Lower lobe of right lung (tissue), 2 donors: Measurements from ENCODE around the gene OMP. TPM values are rescaled to one million over a fixed set of nuclear protein-coding genes. Genes with fewer than 3 reads are reported as not detected.
A peak's percentile ranks its signal among the peaks of the same experiment; 100 is the strongest.

Experiments used
- ATAC-seq, 2 donors: fragments of 200-7000 bp; cut with Tn5 transposase; one replicate each; pipeline ENCODE4 v1.9.1; 2020 to 2022; ENCODE audit warnings: mild to moderate bottlenecking in 2 of 2, moderate library complexity in 2 of 2
- DNase-seq: peaks from one replicate; pipeline ENCODE4 v3.0.0-alpha.2; 2020
- H3K27ac ChIP-seq: fragments of 200-600 bp; one replicate; pipeline ENCODE4 v1.8.0; 2022
- H3K27me3 ChIP-seq: fragments of 200-600 bp; one replicate; pipeline ENCODE4 v1.8.0; 2022; ENCODE audit warnings: low read depth
- H3K36me3 ChIP-seq: fragments of 200-600 bp; one replicate; pipeline ENCODE4 v1.8.0; 2022; ENCODE audit warnings: mild to moderate bottlenecking
- H3K4me1 ChIP-seq: fragments of 200-600 bp; one replicate; pipeline ENCODE4 v1.8.0; 2022
- H3K4me3 ChIP-seq: fragments of 200-600 bp; one replicate; pipeline ENCODE4 v1.8.0; 2022; ENCODE audit warnings: mild to moderate bottlenecking
- H3K9me3 ChIP-seq: fragments of 200-600 bp; one replicate; pipeline ENCODE4 v1.8.0; 2022
- intact Hi-C: fragments of 100-400 bp; cut with DNase I; formaldehyde crosslinking; loops from one replicate; pipeline ENCODE4 v1.11.0; 2022
- total RNA-seq: library from RNA; stranded (reverse); fragmentation: NEBNext Ultra II Directional; extraction: Animal tissue kit (Norgen Biotek cat#: 25700); gene quantifications from one replicate; pipeline ENCODE4 v1.2.1, GENCODE V29; 2021
- TF ChIP-seq, protein P1 (sequence below): fragments of 200-600 bp; IDR thresholded peaks from one replicate; pipeline ENCODE4 v1.8.0; 2022; ENCODE audit warnings: antibody characterized with exemption, mild to moderate bottlenecking
- donor health status: DM: no; HTN: yes; CAD: no; lungs with severe emphysema.

OMP gene
- total RNA-seq, 1 donor from 2014 or later, result not detected

GRCh38 chr11:77150836-77151235, 48.2 kb downstream of the OMP start:
- Histone ChIP-seq H3K27me3 (peaks cover 7% of the 10 kb centered on the region), H3K36me3 (no peaks in the 10 kb centered on the region), H3K27ac (no peak overlapping the region), H3K4me3 (no peak overlapping the region), H3K9me3 (no peaks in the 10 kb centered on the region), H3K4me1 (no peaks in the 10 kb centered on the region)
- DNase-seq (peak; percentile 34), ATAC-seq (no peak)
- intact Hi-C loops, result no loop called here
- TF ChIP-seq, protein P1, sequence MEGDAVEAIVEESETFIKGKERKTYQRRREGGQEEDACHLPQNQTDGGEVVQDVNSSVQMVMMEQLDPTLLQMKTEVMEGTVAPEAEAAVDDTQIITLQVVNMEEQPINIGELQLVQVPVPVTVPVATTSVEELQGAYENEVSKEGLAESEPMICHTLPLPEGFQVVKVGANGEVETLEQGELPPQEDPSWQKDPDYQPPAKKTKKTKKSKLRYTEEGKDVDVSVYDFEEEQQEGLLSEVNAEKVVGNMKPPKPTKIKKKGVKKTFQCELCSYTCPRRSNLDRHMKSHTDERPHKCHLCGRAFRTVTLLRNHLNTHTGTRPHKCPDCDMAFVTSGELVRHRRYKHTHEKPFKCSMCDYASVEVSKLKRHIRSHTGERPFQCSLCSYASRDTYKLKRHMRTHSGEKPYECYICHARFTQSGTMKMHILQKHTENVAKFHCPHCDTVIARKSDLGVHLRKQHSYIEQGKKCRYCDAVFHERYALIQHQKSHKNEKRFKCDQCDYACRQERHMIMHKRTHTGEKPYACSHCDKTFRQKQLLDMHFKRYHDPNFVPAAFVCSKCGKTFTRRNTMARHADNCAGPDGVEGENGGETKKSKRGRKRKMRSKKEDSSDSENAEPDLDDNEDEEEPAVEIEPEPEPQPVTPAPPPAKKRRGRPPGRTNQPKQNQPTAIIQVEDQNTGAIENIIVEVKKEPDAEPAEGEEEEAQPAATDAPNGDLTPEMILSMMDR, result no peak

GRCh38 chr11:77151804-77152509, 49.3 kb downstream of the OMP start:
- H3K4me3 ChIP-seq, result no peak overlapping the region
- no peaks in the 10 kb centered on the region for H3K4me1 ChIP-seq
- TF ChIP-seq, protein P1, result no peak
- H3K27me3 ChIP-seq, result peaks cover 7% of the 10 kb centered on the region
- peak; percentile 5 to 29 for ATAC-seq
- intact Hi-C loops, result no loop called here
- no peak overlapping the region for H3K27ac ChIP-seq
- no peaks in the 10 kb centered on the region for H3K36me3 ChIP-seq
- peak; percentile 44 for DNase-seq
- H3K9me3 ChIP-seq, result no peaks in the 10 kb centered on the region

DNA sequence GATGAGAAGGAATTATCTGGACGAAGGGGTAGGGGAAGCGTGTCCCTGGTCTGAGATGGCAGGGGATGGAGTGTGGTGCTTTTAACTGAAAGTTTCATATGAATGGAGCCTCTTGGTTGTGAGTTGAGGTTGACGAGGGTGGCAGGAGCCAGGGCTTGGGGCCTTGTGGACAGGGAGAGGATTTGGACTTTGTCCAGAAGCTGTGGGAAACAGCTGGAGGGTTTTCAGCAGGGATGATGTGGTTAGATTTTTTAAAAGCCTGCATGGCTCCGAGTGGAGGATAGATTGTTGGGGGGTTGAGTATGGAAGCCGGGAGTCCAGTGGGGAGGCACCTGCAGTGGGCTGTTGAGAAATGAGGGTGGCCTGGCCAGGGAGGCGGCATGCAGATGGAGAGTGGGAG, 50.2 kb downstream of the OMP start:
- H3K4me3 ChIP-seq, result no peak overlapping the region
- no peaks in the 10 kb centered on the region for H3K9me3 ChIP-seq
- H3K27ac ChIP-seq, result no peak overlapping the region
- H3K27me3 ChIP-seq, result peaks cover 2% of the 10 kb centered on the region
- TF ChIP-seq, protein P1, result no peak
- no peaks in the 10 kb centered on the region for H3K4me1 ChIP-seq
- ATAC-seq, result no peak
- DNase-seq, result no peak
- no peaks in the 10 kb centered on the region for H3K36me3 ChIP-seq
- intact Hi-C loops, result no loop called here

Other genes with a start within 250 kb of the OMP start
- gene ACER3, start 241.9 kb upstream of the OMP start, total RNA-seq, result 67.2 TPM
- gene B3GNT6, start 68.4 kb upstream of the OMP start, total RNA-seq, result not detected
- gene CAPN5, start 35.9 kb upstream of the OMP start, total RNA-seq, result 7.2 TPM
- 5.5 TPM for gene MYO7A, start 25.4 kb downstream of the OMP start, total RNA-seq
- not detected for gene GDPD4, start 198.8 kb downstream of the OMP start, total RNA-seq